NB4 (cell line): ENCODE data around the gene IZUMO2.

Experiments
- DNase-seq: peaks from one replicate; pipeline ENCODE4 v3.0.0; 2010; ENCODE audit warnings: low read depth
- H3K4me3 ChIP-seq: one replicate; pipeline ENCODE4 v1.5.1; 2011; ENCODE audit warnings: mild to moderate bottlenecking, low read depth, low read length, moderate library complexity
- MYC ChIP-seq: IDR thresholded peaks from 2 replicates; pipeline ENCODE4 v1.6.1; 2011; ENCODE audit warnings: low read depth, low read length
- POLR2A ChIP-seq: IDR thresholded peaks from 2 replicates; pipeline ENCODE4 v1.6.1; 2011; ENCODE audit warnings: mild to moderate bottlenecking; ENCODE audit not compliant: insufficient read length; ENCODE audit errors: extremely low read depth
- TF ChIP-seq, protein P1 (sequence below): IDR thresholded peaks from one replicate; pipeline ENCODE4 v1.5.1; 2012; ENCODE audit warnings: low read depth, low read length
- TF ChIP-seq, protein P2 (sequence below): IDR thresholded peaks from 2 replicates; pipeline ENCODE4 v1.6.1; 2011; ENCODE audit warnings: low read depth, low read length

Gene IZUMO2

DNA sequence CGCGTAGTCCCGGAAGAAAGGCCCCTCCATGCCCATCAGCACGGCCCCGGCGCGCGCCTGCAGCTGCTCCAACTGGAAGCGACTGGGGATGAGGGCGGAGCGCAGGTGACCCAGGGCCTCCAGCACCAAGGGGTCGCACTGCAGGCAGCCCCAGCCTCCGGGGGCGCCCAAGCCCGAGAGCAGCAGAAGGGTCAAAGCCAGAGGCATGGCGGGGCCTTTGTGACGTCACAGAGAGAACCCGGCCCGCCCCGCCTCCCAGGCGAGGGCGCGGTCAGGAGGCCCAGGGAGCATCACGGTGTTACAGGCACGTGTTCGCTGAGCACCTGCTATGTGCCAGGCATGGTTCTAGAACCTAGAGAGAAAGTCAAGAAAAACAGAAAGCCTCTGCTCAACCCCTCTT lies at the start of gene IZUMO2:
Gene IZUMO2 (minus strand): TSS at position 294 of the 400 bp plus-strand sequence. CDS start 87 bp downstream, at position 207.
- no peak within 1 kb of the TSS for H3K4me3 ChIP-seq
- TF ChIP-seq, protein P1, sequence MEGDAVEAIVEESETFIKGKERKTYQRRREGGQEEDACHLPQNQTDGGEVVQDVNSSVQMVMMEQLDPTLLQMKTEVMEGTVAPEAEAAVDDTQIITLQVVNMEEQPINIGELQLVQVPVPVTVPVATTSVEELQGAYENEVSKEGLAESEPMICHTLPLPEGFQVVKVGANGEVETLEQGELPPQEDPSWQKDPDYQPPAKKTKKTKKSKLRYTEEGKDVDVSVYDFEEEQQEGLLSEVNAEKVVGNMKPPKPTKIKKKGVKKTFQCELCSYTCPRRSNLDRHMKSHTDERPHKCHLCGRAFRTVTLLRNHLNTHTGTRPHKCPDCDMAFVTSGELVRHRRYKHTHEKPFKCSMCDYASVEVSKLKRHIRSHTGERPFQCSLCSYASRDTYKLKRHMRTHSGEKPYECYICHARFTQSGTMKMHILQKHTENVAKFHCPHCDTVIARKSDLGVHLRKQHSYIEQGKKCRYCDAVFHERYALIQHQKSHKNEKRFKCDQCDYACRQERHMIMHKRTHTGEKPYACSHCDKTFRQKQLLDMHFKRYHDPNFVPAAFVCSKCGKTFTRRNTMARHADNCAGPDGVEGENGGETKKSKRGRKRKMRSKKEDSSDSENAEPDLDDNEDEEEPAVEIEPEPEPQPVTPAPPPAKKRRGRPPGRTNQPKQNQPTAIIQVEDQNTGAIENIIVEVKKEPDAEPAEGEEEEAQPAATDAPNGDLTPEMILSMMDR = no peak
- TF ChIP-seq POLR2A (no peak), MYC (no peak)
- TF ChIP-seq, protein P2, sequence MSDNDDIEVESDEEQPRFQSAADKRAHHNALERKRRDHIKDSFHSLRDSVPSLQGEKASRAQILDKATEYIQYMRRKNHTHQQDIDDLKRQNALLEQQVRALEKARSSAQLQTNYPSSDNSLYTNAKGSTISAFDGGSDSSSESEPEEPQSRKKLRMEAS = no peak
- DNase-seq = no peak

DNA sequence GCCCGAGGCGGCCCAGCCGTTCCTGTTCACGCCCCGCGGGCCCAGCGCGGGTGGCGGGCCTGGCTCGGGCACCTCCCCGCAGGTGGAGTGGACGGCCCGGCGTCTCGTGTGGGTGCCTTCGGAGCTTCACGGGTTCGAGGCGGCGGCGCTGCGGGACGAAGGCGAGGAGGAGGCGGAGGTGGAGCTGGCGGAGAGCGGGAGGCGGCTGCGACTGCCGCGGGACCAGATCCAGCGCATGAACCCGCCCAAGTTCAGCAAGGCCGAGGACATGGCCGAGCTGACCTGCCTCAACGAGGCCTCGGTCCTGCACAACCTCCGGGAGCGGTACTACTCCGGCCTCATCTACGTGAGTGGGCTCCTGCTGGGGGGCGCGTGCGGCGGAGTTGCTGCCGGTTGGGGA lies 47.3 kb upstream of the IZUMO2 start:
- H3K4me3 ChIP-seq = no peak overlapping the region
- TF ChIP-seq POLR2A (no peak), MYC (no peak)
- TF ChIP-seq, protein P1 = no peak
- TF ChIP-seq, protein P2 = no peak
- DNase-seq = no peak

DNA sequence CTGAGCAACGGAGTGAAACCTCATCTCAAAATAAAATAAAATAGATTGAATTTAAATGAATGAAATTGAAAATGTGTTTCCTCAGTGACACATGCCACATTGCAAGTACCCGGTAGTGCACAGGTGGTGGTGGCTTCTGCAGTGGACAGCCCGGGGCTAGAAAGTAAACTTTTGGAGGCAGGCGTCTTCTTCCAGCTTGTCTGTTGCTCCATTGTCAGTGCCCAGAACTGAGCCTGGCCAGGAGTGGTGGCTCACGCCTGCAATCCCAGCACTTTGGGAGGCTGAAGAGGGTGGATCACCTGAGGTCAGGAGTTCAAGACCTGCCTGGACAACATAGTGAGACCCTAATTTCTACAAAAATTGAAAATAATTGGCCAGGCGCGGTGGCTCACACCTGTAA lies 46.0 kb upstream of the IZUMO2 start:
- no peak for TF ChIP-seq MYC
- TF ChIP-seq, protein P2 = no peak
- TF ChIP-seq POLR2A = no peak
- TF ChIP-seq, protein P1 = no peak
- no peak overlapping the region for H3K4me3 ChIP-seq
- no peak for DNase-seq

DNA sequence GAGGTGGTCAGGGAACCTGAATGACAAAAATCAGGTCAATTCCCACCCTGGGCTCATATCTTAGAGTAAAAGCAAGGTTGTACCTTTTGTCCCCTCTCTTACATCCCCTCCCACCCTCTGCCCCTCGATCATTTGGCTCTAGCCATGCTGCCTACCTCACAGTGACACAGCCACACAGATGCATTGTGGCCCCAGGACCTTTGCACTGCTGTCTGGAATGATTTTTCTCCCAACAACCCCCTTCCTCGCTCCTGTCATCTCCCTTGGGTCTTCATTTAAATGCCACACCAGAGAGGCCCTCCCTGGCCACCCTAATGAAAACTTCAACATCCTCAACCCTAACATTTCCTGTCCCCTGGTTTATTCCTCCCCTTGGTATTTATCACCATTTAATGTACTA lies 44.6 kb upstream of the IZUMO2 start:
- TF ChIP-seq, protein P2 = no peak
- no peak for TF ChIP-seq MYC
- no peak for DNase-seq
- H3K4me3 ChIP-seq = no peak overlapping the region

DNA sequence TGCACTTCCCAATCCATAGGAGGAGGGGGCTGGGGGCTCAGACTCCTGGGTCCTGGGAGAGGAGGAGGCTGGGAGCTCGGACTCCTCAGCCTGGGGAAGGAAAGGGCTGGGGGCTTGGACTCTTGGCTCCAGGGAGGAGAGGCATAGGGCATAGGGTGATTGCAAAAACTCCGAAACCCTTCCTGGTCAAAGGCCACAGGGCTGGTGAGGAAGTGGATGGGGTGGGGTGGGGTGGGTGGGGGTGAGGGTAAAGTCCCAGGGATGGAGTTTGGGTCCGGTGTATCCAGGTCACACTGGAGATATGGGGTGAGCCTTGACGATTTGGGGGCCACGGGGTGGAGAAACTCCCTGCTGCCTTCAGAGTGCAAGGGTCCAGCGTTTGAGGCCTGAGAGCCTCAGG lies 43.1 kb upstream of the IZUMO2 start:
- DNase-seq = no peak
- TF ChIP-seq MYC (no peak), POLR2A (no peak)
- TF ChIP-seq, protein P2 = no peak
- TF ChIP-seq, protein P1 = no peak
- H3K4me3 ChIP-seq = no peak overlapping the region

DNA sequence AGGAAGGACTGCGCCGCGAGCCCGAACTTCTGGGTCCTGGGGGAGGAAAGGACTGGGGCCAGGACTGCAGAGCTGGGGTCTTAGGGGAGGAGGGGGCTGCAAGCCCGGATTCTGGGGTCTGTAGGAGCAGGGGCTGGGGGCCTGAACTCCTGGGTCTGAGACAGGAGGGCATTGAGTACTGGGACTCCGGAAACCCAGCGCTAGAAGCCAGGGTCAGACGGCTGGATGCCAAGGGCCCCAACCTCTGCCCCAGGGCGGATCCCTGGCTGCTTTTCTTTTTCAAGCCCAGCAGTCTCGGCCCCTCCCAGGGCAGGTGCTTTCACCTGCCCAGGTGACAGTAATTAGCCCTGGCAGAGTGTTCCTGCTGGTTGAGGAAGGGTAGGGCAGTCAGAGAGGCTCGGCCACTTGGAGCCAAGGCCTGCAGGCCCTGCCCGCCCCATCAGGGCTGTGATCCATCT lies 42.6 kb upstream of the IZUMO2 start:
- TF ChIP-seq, protein P2 = no peak
- TF ChIP-seq MYC = no peak
- TF ChIP-seq, protein P1 = no peak
- TF ChIP-seq POLR2A = no peak
- no peak for DNase-seq
- H3K4me3 ChIP-seq = no peak overlapping the region
